Stimulated activated naive CD8-positive, alpha-beta T cell treated with anti-CD3 and anti-CD28 coated beads, Interleukin-15, Interleukin-2, amounts not matched to agents 100 U/mL and 50 U/mL, for 24 hours (primary cell): ENCODE measurements around the gene MTUS2.
"Not testable (repeated sequence)": the region's sequence is repeated elsewhere in the genome, so short reads cannot be mapped to it uniquely, and the experiment has no call there.

Source experiments
- ATAC-seq: fragments of 150-1000 bp; cut with Tn5 transposase; one replicate; pipeline ENCODE4 v1.10.0; 2021
- DNase-seq: peaks from one replicate; pipeline ENCODE4 v3.0.0; 2021

MTUS2 gene

GRCh38 chr13:28958441-28958840 is 138.3 kb downstream of the MTUS2 start:
- no peak for ATAC-seq
- no peak for DNase-seq

- DNase-seq = no peak
Measured at GRCh38 chr13:28964052-28964451, 143.9 kb downstream of the MTUS2 start.

GRCh38 chr13:28964803-28965202 is 144.7 kb downstream of the MTUS2 start:
- DNase-seq (no peak), ATAC-seq (no peak)

More at GRCh38 chr13:28964052-28964451, 143.9 kb downstream of the MTUS2 start:
- no peak for ATAC-seq

DNA sequence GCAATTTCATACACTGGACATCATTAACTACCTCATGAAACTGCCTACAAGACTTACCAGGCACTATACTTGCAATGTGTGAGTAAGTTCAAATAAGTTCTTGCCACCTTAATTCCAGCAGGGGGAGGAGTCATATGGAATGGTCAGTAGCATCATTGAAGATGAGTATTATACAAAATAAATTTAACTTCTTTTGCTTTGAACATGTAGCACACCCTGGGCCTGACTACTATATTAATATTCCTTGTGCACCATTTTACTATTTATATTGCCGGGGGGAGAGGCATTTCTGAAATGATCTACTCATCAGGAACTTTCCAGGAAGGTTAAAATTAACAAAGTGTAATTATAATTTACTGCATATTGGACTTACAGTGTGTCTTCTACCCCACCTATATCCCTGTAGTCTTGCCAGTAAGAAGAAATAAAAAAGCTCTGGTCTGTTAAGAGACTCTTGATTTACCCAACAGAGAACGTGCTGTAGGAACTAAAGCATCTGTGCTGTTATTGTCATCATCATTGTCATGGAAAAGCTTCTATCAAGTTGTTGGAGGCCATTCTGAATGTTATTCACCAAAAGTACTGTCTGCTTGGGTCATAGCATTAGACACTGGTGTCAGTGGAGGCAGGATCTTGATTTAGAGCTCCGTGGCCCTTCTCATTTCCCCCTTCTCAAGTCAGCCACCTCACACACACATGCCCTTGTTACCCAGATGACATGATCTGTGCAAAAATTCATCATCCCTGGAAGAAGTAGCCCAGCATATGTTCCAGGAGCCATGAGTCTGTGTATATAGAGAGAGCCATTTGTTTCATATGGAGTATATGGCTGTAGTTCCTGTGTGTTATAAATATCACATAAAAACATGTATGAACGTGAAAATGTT is 147.1 kb downstream of the MTUS2 start:
- ATAC-seq (no peak), DNase-seq (no peak)

- no peak for ATAC-seq
Measured at GRCh38 chr13:28976195-28976594, 156.1 kb downstream of the MTUS2 start.

GRCh38 chr13:28976636-28977035 is 156.5 kb downstream of the MTUS2 start:
- DNase-seq (no peak), ATAC-seq (no peak)

More at GRCh38 chr13:28976195-28976594, 156.1 kb downstream of the MTUS2 start:
- no peak for DNase-seq

- ATAC-seq = no peak
- DNase-seq = no peak
Measured at GRCh38 chr13:28978574-28978973, 158.4 kb downstream of the MTUS2 start.

DNA sequence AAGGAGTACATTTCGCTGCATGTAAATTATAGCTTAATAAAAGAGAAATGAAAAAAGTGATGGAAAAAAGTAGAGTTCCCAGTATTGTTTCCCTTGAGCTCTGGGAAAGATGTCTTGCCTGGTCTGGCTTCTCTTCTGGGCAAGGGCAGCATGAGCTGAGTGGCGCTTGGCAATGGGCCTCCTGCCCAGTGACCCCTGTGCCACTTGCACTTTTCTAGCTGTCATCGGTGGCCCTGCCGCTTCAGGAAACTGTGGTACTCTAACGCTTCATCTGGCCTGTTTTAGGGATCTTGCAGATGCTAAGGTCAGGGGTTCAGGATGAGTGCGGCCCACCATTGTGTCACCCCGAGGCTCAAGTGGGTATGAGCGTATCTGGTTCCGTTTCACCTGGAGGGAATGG is 161.4 kb downstream of the MTUS2 start:
- DNase-seq (no peak), ATAC-seq (no peak)

- ATAC-seq = no peak
- no peak for DNase-seq
Measured at GRCh38 chr13:28983641-28984040, 163.5 kb downstream of the MTUS2 start.

DNA sequence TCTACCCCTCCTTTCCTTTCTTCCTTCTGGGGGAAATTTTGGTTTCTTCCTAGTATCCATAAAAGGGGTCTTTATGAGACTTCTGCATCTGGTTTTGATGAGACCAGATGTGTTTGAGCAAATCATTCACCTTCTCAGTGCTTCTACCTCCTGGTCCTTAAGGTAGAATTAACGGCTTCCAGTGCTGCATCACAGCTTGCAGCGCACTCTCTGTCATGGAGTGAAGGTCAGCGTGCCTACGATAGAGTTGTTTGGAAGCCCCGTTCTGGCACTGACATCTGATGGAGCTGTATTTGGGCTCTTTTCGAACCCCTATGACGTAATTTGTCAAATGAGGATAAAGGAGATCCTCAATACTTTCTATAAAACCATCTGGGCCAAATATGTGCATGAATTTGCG is 164.2 kb downstream of the MTUS2 start:
- DNase-seq = no peak
- no peak for ATAC-seq

DNA sequence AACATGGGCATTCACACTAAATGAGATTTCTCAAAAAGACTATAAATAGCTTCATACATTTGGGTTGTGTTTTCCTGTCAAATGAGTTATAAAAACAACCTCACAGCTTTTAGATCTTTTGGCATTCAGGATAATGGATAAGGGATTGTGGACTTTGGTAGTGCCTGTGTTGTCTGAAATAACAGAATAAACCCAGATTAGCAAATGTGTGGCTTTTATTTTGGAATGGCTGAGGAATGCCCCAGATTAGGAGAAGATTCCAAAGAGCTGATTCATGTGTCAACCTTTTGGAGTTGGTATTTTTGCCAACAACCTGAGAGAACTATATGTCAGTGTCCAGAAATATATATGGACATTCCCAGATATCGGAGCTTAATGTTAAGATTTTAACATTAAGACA is 164.7 kb downstream of the MTUS2 start:
- DNase-seq (no peak), ATAC-seq (no peak)

DNA sequence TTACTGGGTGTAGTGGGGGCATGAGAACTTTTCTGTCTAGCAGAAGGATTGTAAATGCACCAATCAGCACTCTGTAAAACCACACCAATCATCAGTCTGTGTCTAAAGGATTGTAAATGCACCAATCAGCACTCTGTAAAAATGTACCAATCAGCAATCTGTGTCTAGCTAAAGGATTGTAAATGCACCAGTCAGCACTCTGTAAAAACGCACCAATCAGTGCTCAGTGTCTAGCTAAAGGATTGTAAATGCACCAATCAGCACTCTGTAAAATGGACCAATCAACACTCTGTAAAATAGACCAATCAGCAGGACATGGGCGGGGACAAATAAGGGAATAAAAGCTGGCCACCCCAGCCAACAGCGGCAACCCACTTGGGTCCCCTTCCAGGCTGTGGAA is 170.2 kb downstream of the MTUS2 start:
- ATAC-seq, DNase-seq: not testable (repeated sequence)

DNA sequence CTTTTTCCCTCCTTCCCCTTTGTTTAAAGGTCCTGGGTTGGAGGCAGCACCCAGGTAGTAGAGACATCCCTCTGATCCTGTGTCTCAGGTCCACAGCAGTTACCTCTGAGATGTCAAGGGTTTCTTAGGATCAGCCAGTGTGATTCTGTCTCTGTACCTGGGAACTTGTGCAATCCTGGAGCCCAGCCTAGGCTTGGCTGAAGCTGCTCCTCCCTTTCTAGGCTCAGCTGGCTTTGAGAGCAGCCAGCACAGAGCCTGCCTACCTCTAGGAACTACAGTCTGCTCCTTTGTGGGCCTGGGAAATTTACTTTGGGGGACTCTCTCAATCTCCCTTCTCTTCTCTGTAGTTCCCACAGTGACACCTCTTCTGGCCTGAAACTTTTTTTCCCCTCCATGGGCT is 171.6 kb downstream of the MTUS2 start:
- no peak for ATAC-seq
- DNase-seq = no peak

GRCh38 chr13:29000826-29001225 is 180.7 kb downstream of the MTUS2 start:
- no peak for ATAC-seq
- DNase-seq = no peak

DNA sequence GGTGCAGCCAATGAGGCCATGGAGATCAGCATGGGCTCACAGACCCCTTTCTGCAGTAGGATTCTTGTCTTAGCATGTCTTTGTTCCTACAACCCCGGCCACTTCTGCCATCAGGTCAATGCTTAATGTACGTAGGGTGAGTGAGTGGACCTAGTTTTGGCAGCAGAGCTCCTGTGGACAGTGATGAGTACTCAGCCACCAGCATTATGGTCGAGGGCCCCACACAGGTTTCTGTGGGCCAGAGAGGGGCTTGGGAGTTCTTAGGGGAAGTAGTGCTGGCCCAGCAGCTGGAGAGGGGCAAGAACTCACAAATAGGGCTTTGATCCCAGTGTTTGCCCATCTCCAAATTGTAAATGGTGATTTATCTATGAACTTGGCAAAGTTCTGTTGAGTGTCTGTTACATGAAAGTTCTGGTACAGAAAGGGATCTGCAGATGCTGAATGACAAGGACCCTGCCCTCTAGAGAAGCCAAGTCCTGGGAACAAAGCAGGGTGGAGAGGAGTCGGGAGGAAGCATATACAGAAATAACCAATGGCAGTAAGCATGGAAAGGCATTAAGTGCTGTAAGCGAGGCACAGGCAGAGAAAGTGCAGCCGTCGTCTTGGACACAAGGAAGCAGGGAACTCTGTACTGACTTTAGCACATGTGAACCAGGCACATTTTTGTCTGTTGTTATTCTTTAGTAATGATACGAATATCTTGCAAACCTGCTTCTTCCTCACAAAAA is 185.1 kb downstream of the MTUS2 start:
- no peak for ATAC-seq
- DNase-seq = no peak

GRCh38 chr13:29005763-29006120 is 185.6 kb downstream of the MTUS2 start:
- ATAC-seq (no peak), DNase-seq (no peak)

- no peak for ATAC-seq
- no peak for DNase-seq
Measured at GRCh38 chr13:29006359-29006850, 186.3 kb downstream of the MTUS2 start.

DNA sequence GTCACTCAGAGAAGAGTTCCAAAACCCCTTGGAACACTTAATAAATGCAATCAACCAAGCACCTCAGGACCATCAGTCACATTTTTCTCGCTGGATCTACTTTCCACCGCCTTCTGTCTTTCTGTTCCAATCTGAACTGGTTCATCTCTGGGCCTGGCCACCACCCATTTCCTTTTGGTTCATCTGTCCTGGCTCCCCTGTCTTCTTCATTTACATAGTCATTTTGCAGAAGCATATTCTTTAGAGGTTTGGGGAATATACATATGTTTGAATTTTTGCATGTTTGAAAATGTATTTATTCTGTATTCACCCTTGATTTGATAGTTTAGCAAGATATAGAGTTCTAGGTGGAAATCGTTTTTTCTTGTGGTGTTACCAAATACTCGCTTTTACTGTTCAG is 188.2 kb downstream of the MTUS2 start:
- DNase-seq = no peak
- ATAC-seq = no peak

- DNase-seq (no peak), ATAC-seq (no peak)
Measured at GRCh38 chr13:29020314-29020713, 200.2 kb downstream of the MTUS2 start.

GRCh38 chr13:29021311-29021710 is 201.2 kb downstream of the MTUS2 start:
- ATAC-seq = no peak
- DNase-seq = no peak

DNA sequence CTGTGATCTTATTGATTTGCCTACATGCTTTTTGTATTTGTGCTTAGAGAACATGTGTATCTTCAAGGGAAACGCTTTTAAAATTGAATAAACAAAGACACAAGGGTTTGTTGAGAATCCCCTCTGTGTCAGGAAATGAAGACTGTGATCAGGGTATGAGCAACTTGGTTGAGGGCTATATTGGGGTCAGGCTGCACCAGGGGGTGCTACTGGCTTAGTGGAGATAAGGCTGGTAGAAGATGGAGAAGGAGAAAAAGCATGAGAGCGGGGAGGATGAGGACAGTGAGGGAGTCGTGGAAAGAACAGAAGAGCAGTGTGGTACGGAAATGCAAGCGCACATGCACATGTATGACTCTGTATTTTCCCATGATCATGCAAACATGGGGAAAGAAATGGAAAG is 201.6 kb downstream of the MTUS2 start:
- no peak for DNase-seq
- no peak for ATAC-seq

- no peak for DNase-seq
- no peak for ATAC-seq
Measured at GRCh38 chr13:29022410-29022809, 202.3 kb downstream of the MTUS2 start.

DNA sequence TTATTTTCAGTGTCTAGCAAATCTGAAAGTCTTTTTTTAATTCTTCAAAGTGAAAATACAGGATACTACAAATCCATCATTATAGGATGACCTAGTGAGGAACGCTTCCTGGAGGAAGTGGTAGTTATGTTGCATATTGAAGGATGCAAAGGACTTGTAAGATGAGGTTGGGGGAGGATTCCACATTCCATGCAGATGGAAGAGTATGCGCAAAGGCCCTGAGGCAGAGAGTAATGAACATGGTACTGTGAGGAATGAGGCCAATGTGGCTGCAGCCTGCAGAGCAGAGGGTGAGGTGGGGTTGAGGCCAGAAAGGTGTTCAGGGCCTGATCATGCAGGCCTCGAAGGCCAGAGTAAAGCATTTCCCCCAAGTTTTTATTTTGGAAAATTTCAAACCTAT is 202.8 kb downstream of the MTUS2 start:
- no peak for ATAC-seq
- DNase-seq = no peak
